ENCODE results near the gene P3H2.

DNA sequence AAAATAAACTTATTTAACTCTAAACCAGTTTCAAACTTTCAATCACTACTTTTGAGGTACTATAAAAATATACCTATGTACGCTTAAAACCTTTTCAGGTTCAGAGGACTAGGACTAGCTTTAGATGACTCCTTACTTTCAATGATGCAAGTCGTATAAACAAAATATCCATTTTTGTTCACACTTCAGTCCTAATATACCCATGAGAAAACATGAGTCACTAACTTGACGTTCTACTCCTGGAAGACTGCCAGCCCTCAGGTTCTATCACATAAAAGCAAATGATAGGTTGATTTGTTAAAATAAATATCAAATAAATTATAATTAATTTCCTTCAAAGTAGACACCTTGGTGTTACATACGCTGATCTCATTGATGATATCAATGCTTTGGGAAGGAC is 10.6 kb upstream of the P3H2 start:
- TF ChIP-seq, protein P1, sequence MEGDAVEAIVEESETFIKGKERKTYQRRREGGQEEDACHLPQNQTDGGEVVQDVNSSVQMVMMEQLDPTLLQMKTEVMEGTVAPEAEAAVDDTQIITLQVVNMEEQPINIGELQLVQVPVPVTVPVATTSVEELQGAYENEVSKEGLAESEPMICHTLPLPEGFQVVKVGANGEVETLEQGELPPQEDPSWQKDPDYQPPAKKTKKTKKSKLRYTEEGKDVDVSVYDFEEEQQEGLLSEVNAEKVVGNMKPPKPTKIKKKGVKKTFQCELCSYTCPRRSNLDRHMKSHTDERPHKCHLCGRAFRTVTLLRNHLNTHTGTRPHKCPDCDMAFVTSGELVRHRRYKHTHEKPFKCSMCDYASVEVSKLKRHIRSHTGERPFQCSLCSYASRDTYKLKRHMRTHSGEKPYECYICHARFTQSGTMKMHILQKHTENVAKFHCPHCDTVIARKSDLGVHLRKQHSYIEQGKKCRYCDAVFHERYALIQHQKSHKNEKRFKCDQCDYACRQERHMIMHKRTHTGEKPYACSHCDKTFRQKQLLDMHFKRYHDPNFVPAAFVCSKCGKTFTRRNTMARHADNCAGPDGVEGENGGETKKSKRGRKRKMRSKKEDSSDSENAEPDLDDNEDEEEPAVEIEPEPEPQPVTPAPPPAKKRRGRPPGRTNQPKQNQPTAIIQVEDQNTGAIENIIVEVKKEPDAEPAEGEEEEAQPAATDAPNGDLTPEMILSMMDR (conservative IDR thresholded peaks at IDR 0.05; ENCODE audit: low read depth, low read length), result no peak
- TF ChIP-seq EZH2 (IDR thresholded peaks at IDR 0.05; ENCODE audit: borderline replicate concordance, low read depth, low read length, poor library complexity, severe bottlenecking), result no peak

All from A673 (cell line).